Glomerular endothelial cell (primary cell): Measurements from ENCODE around the gene UBR3. TPM values are rescaled to one million over a fixed set of nuclear protein-coding genes. Genes with fewer than 3 reads are reported as not detected.
"Not testable (repeated sequence)": the region's sequence is repeated elsewhere in the genome, so short reads cannot be mapped to it uniquely, and the experiment has no call there.

Source experiments
- DNase-seq: peaks from one replicate; pipeline ENCODE4 v3.0.0-alpha.2; 2011; ENCODE audit warnings: low read depth, low spot score; ENCODE audit errors: extremely low read depth
- total RNA-seq: library from RNA; depleted of rRNA; stranded (reverse); fragments of >200 nt; gene quantifications from 2 replicates; pipeline ENCODE4 v1.2.3, GENCODE V29; 2015

UBR3 gene
- total RNA-seq, 1 donor from 2014 or later = 28.5 TPM

- DNase-seq = not testable (repeated sequence)
Observed at GRCh38 chr2:169820101-169820500, 7.2 kb upstream of the UBR3 start.

- DNase-seq = no peak
Observed at GRCh38 chr2:169822036-169822435, 5.2 kb upstream of the UBR3 start.

GRCh38 chr2:169822785-169823392, 4.4 kb upstream of the UBR3 start:
- no peak for DNase-seq

- DNase-seq = no peak
Observed at GRCh38 chr2:169823996-169824372, 3.3 kb upstream of the UBR3 start.

GRCh38 chr2:169824373-169825333, 2.6 kb upstream of the UBR3 start, which contains the start of gene METTL5:
METTL5 (minus strand) TSS chr2:169824905; CDS start chr2:169824597, 308 bp downstream.
- no peak for DNase-seq

GRCh38 chr2:169828141-169828811, 1.0 kb downstream of the UBR3 start:
- DNase-seq = no peak

- DNase-seq = no peak
Observed at GRCh38 chr2:169834401-169834800, 7.1 kb downstream of the UBR3 start.

- DNase-seq = no peak
Observed at GRCh38 chr2:169838743-169839489, 11.7 kb downstream of the UBR3 start.

GRCh38 chr2:169839954-169840746, 12.9 kb downstream of the UBR3 start:
- DNase-seq = no peak

- DNase-seq = no peak
Observed at GRCh38 chr2:169840747-169841142, 13.5 kb downstream of the UBR3 start.

- not testable (repeated sequence) for DNase-seq
Observed at GRCh38 chr2:169841625-169842024, 14.4 kb downstream of the UBR3 start.

- no peak for DNase-seq
Observed at GRCh38 chr2:169845016-169845415, 17.8 kb downstream of the UBR3 start.

GRCh38 chr2:169848959-169849693, 21.9 kb downstream of the UBR3 start:
- DNase-seq = not testable (repeated sequence)

- no peak for DNase-seq
Observed at GRCh38 chr2:169849710-169850109, 22.5 kb downstream of the UBR3 start.

- no peak for DNase-seq
Observed at GRCh38 chr2:169853041-169853668, 25.9 kb downstream of the UBR3 start.

GRCh38 chr2:169855281-169856258, 28.3 kb downstream of the UBR3 start:
- DNase-seq = not testable (repeated sequence)

GRCh38 chr2:169859423-169859822, 32.2 kb downstream of the UBR3 start:
- DNase-seq = no peak
